ENCODE measurements around the gene TMOD4.
"Not testable (repeated sequence)": the region's sequence is repeated elsewhere in the genome, so short reads cannot be mapped to it uniquely, and the experiment has no call there.

TMOD4 gene

DNA sequence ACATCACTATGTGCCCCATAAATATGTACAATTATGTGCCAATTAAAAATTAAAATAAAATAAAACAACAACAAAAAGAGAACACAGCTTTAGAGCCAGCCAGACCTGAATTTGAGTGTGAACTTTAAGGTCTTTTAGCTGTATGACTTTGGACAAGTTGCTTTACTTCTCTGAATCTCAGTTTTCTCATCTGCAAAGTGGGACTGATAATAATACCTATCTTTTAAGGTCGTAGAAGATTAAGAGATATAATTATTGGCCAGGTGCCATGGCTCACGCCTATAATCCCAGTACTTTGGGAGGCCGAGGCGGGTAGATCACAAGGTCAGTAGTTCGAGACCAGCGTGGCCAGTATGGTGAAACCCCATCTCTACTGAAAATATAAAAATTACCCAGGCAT lies 17.5 kb upstream of the TMOD4 start:
- peaks cover 2 to 5% of the 10 kb centered on the region in 2 donors for H3K36me3 Mint-ChIP-seq
- H3K27ac Mint-ChIP-seq, result no peak overlapping the region
- H3K9me3 Mint-ChIP-seq, result no peaks in the 10 kb centered on the region
- ATAC-seq (replicated peaks) (no peak), DNase-seq (no peak)
- peaks cover 15 to 27% of the 10 kb centered on the region in 2 donors for H3K4me1 Mint-ChIP-seq
- H3K4me3 Mint-ChIP-seq, result no peak overlapping the region
- peaks cover 0 to 3% of the 10 kb centered on the region in 2 donors for H3K27me3 Mint-ChIP-seq

DNA sequence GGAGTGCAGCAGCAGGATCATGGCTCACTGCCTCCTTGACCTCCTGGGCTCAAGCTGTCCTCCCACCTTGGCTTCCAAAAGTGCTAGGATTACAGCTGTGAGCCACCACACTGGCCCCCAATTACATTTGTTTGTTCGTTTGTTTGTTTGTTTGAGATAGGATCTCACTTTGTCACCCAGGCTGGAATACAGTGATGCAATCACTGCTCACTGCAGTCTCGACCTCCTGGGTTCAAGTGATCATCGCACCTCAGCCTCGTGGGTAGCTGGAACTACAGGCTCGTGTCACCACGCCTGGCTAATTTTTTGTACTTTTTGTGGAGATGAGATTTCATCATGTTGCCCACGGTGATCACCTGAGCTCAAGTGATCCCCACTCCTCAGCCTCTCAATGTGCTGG lies 16.3 kb upstream of the TMOD4 start:
- DNase-seq (no peak), ATAC-seq (replicated peaks) (no peak)
- peaks cover 2 to 4% of the 10 kb centered on the region in 2 donors for H3K36me3 Mint-ChIP-seq
- H3K4me3 Mint-ChIP-seq, result no peak overlapping the region
- H3K4me1 Mint-ChIP-seq, result peaks cover 16 to 28% of the 10 kb centered on the region in 2 donors
- H3K27ac Mint-ChIP-seq, result no peak overlapping the region
- H3K27me3 Mint-ChIP-seq, result peaks cover 0 to 3% of the 10 kb centered on the region in 2 donors
- H3K9me3 Mint-ChIP-seq, result no peaks in the 10 kb centered on the region

DNA sequence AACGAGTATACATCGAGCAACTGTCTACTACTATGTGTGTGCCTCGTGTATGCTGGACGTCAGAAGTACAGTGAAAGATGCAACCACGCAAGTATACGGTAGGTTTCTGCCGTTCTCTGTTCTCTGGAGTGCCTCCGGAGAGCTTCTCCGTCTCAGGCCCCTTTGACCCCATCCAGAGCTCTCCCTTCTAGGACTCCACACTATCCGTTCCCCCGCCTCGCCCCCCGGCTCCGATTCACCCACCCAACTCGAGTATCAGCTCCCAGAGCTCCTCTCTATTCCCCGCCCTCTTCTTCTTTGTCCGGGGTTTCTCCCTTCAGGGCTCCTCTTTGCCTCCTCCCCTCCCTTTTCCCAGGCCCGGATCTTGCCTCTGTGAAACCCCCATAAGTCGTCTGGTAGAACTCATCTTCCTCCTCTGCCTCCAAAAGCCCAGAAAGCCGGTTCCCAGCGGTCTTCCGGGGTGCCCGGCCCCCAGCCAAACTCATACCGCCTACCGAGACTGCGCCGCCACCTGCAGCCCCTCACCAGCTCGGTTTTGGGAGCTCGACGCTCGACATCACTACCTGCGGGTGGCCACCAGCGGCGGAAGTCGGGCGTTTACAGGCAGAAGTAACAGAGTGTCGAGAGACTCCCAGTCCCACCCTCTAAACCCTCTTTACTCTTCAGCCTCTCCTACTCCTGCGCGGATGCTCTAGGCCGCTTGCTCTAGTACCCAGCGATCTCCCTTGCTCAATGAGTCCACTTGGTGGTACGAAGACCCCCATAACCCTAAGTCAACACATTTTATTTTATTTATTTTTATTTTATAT lies 14.1 kb upstream of the TMOD4 start, which contains the start of gene VPS72:
Gene VPS72 (minus strand): TSS at position 561 of the 809 bp plus-strand sequence. CDS start 76 bp downstream, at position 485.
- ATAC-seq (replicated peaks) (peak; percentile 95 to 97), DNase-seq (peak; percentile 83)
- Mint-ChIP-seq H3K27me3 (peaks cover 0 to 3% of the 10 kb centered on the region in 2 donors), H3K9me3 (no peaks in the 10 kb centered on the region), H3K27ac (peak within 1 kb of the TSS; percentile 100), H3K36me3 (peaks cover 8 to 13% of the 10 kb centered on the region in 2 donors), H3K4me3 (peak within 1 kb of the TSS; percentile 90 to 100), H3K4me1 (peaks cover 16 to 22% of the 10 kb centered on the region in 2 donors)

DNA sequence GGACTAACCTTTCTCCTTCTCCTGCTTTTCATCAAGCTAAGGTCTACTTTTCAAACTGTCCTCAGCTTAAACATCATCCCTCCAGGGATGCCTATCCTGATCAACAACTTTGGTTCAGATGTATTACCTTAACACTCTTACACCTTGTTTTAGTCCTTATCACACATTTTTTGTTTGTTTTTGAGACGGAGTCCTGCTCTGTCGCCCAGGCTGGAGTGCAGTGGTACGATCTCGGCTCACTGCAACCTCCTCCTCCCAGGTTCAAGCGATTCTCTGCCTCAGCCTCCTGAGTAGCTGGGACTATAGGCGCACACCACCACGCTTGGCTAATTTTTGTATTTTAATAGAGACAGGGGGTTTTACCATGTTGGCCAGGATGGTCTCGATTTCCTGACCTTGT lies 12.9 kb upstream of the TMOD4 start:
- not testable (repeated sequence) for ATAC-seq (replicated peaks); DNase-seq; H3K27me3 Mint-ChIP-seq; H3K9me3 Mint-ChIP-seq
- H3K4me1 Mint-ChIP-seq, result peaks cover 16 to 22% of the 10 kb centered on the region in 2 donors
- peak overlapping the region; percentile 90 to 100 for H3K4me3 Mint-ChIP-seq
- H3K27ac Mint-ChIP-seq, result peak overlapping the region; percentile 100
- H3K36me3 Mint-ChIP-seq, result peaks cover 14 to 18% of the 10 kb centered on the region in 2 donors

DNA sequence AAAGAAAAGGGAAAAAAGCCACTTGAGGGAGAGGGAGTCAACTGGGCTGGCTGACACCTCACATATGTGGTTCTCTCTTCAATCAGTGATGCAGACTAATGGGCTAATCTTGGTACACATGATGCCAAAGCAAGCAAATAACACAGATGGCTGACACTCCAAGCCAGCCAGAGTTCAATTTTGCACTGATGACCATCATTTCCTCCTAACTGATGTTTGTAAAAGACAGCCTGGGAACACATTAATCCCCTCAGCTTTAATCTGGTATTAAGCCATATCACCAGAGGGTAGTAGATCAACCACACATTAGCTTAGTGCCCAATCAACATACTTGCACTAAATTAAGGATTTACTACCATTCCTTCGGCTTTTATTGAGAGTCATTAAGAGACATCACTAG lies 11.4 kb upstream of the TMOD4 start:
- no peak for ATAC-seq (replicated peaks)
- DNase-seq, result no peak
- Mint-ChIP-seq H3K4me1 (peaks cover 16 to 22% of the 10 kb centered on the region in 2 donors), H3K27ac (no peak overlapping the region), H3K36me3 (peaks cover 25 to 31% of the 10 kb centered on the region in 2 donors), H3K4me3 (no peak overlapping the region), H3K27me3 (peaks cover 0 to 3% of the 10 kb centered on the region in 2 donors), H3K9me3 (no peaks in the 10 kb centered on the region)

DNA sequence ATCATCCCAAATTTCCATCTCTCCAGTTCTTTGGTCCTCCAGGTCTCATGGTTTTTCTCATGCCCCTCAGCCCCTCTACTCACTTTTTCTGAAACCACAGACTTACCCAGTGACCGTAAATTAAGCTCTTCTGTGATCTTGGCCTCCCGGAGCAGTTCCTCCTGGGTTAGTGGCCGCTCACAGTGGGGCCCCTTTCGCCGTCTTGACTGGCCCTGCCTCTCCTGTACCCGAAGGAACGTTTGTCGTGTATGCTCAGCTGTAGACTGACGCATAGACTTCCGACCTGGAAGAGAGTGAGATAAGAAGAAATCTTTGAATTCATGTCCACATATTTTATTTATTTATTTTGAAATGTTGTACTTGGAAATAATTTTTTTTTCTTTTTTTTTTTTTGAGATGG lies 8.4 kb upstream of the TMOD4 start:
- ATAC-seq (replicated peaks) (no peak), DNase-seq (no peak)
- Mint-ChIP-seq H3K27me3 (no peaks in the 10 kb centered on the region), H3K4me3 (no peak overlapping the region), H3K27ac (no peak overlapping the region), H3K9me3 (no peaks in the 10 kb centered on the region), H3K4me1 (peaks cover 12 to 15% of the 10 kb centered on the region in 2 donors), H3K36me3 (peaks cover 44 to 52% of the 10 kb centered on the region in 2 donors)

DNA sequence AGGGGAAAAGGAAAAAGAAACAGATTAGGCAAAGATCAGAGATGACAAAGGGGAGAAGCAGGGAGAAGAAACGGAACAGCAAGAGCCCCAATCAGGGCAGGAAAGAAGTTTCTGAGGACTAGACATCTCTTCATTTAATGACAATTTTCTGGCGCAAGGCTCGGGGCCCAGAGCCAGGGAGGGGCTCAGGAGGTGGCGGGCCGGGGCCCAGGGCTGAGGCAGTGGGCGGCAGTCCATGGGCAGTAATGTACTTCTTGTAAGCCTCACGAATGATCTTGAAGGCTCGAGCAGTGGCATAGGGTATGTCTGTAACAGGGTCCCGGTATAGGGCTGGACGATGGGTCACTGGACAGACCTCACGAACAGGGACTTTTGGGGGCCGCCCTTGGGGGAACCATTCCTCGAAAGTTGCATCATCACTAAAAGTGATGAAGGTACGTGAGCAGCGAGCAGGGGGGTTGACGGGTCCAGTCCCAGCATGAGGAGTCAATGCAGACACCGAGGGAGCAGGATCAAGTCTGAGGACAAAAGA lies 799 bp upstream of the TMOD4 start:
- Mint-ChIP-seq H3K27me3 (no peaks in the 10 kb centered on the region), H3K9me3 (no peaks in the 10 kb centered on the region), H3K4me1 (peaks cover 0 to 12% of the 10 kb centered on the region in 2 donors), H3K4me3 (no peak overlapping the region), H3K27ac (peak overlapping the region; percentile 26), H3K36me3 (peaks cover 60 to 72% of the 10 kb centered on the region in 2 donors)
- ATAC-seq (replicated peaks) (no peak), DNase-seq (no peak)

DNA sequence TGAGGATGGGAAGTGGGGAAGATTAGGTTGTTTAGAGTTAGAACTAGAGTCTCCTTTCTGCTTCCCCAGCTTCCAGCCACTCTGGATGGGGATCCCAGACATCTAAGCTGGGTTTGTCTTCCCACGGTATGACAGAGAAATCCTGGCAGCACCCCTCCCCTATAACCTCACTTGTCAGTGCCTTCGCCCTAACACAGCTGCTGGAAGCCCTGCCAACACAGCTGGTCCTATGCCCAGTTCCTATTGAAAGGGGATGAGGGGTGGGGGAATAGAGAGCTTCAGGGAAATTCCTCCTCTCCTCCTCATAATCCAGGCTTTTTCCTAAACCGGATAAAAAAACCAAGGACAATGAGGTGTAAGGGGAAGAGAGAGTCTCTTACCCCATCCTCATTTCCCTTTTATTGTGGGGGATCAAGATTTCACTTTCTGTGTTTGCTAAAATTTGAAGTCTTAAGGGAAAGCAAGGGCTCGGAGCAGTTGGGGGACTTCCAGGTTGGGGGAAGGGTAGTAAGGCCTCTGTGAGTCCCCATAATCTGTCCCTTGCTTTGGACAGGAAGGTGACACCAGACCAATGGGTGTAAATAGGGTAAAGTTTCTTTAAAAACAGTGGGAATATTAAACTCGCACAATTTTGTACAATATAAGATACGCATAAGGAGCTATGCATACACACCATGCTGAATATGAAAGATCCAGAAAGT lies 590 bp downstream of the TMOD4 start:
- Mint-ChIP-seq H3K27me3 (no peaks in the 10 kb centered on the region), H3K36me3 (peaks cover 54 to 67% of the 10 kb centered on the region in 2 donors), H3K4me1 (peaks cover 0 to 12% of the 10 kb centered on the region in 2 donors), H3K27ac (no peak overlapping the region), H3K4me3 (no peak overlapping the region), H3K9me3 (no peaks in the 10 kb centered on the region)
- ATAC-seq (replicated peaks) (no peak), DNase-seq (no peak)

DNA sequence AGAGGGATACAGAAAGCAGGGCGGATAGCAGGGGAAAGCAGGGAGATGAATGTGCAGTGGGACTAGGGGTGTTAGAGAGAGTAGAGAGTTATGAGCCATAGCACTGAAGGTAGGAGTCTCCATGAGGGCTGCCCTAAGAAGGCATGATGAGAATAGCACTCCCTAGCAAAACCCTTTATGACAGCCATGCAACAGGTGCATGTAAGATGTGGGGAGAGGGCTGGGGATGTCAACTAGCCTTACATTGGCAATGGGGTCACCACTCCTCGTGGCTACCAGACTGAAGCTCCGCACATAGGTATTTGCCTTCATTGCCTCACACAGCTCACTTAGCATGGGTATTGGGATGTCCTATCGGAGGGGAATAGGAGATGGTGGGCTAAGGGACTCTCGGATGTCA lies 4.6 kb downstream of the TMOD4 start:
- no peak for ATAC-seq (replicated peaks)
- H3K36me3 Mint-ChIP-seq, result peaks cover 55 to 63% of the 10 kb centered on the region in 2 donors
- H3K4me1 Mint-ChIP-seq, result peaks cover 12 to 35% of the 10 kb centered on the region in 2 donors
- DNase-seq, result no peak
- no peaks in the 10 kb centered on the region for H3K27me3 Mint-ChIP-seq
- no peaks in the 10 kb centered on the region for H3K9me3 Mint-ChIP-seq
- no peak overlapping the region for H3K4me3 Mint-ChIP-seq
- H3K27ac Mint-ChIP-seq, result no peak overlapping the region

DNA sequence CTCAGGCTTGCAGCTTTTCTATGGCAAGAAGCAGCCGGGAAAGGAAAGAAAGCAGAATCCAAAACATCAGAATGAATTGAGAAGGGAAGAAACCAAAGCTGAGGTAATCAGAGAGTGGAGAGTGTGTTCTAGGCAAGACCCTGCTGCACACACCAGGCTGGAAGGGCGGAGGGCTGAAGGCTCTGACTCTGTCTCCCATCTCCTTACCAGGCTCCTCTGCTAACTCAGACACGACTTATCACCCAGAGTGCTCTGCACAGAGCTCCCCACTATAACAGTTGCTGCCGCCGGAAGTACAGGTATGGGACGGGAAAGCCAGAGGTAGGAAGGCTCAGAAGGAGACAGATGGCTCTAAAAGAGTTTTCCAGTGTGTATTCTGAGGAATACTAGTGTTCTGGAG lies 8.7 kb downstream of the TMOD4 start:
- no peak for DNase-seq
- Mint-ChIP-seq H3K27ac (peak overlapping the region; percentile 96), H3K9me3 (no peaks in the 10 kb centered on the region), H3K27me3 (no peaks in the 10 kb centered on the region), H3K36me3 (peaks cover 41 to 54% of the 10 kb centered on the region in 2 donors), H3K4me1 (peaks cover 26 to 54% of the 10 kb centered on the region in 2 donors), H3K4me3 (peak overlapping the region; percentile 92 to 94)
- no peak for ATAC-seq (replicated peaks)

DNA sequence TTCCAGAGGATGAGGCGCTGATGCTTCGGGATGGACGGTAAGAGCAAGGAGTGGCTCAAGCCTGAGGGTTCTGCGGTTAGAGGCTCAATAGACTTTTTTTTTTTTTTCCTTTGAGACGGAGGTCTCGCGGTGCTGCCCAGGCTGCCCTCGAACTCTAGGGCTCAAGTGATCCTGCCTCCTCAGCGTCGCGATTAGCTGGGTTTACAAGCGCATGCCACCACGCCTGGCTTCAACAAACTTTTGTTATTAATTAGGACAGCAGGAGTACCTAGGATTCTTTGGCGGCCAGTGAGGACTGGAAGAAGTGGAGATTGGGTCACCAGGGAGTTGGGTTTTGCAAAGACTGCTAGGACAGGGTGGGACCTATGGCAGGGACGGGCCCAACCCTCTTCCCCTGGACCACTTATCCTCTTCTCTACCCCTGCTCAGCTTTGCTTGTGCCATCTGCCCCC lies 9.2 kb downstream of the TMOD4 start:
- Mint-ChIP-seq H3K4me1 (peaks cover 26 to 56% of the 10 kb centered on the region in 2 donors), H3K4me3 (peak overlapping the region; percentile 92 to 94), H3K27me3 (no peaks in the 10 kb centered on the region), H3K36me3 (peaks cover 36 to 52% of the 10 kb centered on the region in 2 donors), H3K27ac (peak overlapping the region; percentile 96), H3K9me3 (no peaks in the 10 kb centered on the region)
- DNase-seq, result no peak
- ATAC-seq (replicated peaks), result peak; percentile 37 to 46

DNA sequence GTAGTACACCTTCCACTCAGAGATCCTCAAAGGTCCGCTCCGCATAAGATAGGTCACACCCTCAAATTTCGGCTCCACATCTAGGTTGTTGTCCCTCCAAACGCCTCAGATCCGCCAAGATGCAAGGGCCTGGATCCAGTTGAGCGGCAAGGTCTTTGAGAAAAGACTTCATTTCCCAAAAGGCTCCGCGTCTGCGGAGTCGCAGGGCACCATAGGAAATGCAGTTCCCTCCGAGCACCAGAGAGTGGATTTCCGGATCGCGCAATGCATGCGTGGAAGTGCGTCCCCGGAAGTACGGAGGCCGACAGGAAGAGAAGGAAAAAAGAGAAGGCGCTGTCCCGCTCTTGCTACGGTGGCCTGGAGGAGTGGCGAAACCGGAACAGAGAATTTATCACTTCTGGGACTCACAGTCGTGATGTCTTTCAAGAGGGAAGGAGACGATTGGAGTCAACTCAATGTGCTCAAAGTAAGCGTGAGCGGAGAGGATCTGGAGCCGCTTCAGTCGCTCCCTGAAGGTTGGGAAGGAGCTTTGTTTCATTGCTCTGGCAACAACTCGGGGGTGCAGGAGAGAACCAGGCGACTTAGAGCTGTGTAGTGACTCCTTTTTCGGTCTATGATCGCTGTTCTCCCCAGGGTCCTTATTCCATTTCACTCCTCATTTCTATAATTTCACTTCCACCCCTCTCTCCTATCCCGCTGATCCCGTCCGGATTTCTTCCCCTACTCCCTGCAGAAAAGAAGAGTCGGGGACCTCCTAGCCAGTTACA lies 9.9 kb downstream of the TMOD4 start, which contains the start of the genes LYSMD1 and SCNM1:
Gene LYSMD1 (minus strand): TSS at position 165 of the 767 bp plus-strand sequence. CDS start 644 bp downstream, outside the sequence.
Gene SCNM1 (plus strand): TSS at position 407 of the 767 bp plus-strand sequence. CDS start 9 bp downstream, at position 416.
- peak; percentile 97 for DNase-seq
- Mint-ChIP-seq H3K4me3 (peak within 1 kb of the TSS; percentile 92 to 94), H3K9me3 (no peaks in the 10 kb centered on the region), H3K36me3 (peaks cover 32 to 51% of the 10 kb centered on the region in 2 donors), H3K27me3 (no peaks in the 10 kb centered on the region), H3K4me1 (peaks cover 26 to 59% of the 10 kb centered on the region in 2 donors), H3K27ac (peak within 1 kb of the TSS; percentile 96)
- ATAC-seq (replicated peaks), result peak; percentile 94 to 95

DNA sequence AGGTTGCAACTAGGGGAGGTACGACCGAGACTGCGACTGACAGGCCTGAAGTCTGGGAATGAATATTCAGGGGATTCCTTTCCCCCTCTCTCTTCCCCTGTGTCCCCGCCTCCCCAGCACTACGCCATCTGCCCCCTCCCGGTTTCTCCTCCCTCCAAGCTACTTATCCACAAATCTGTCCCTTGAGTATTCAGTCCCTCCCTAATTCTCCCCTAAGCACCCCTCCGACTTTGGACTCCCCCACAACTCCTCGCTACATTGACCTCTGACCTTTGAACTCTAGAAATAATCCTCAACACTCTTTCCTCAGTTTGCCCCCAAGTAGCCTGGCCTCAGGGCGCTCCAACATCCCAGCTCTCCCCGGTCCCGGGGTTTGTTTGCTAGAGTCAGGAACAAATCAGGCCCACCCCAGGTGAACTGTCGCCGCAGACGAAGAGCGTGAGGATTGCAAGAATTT lies 10.5 kb downstream of the TMOD4 start:
- peaks cover 31 to 50% of the 10 kb centered on the region in 2 donors for H3K36me3 Mint-ChIP-seq
- peak in 1 of 2 donors; percentile 2 for ATAC-seq (replicated peaks)
- peaks cover 26 to 63% of the 10 kb centered on the region in 2 donors for H3K4me1 Mint-ChIP-seq
- H3K27me3 Mint-ChIP-seq, result no peaks in the 10 kb centered on the region
- no peaks in the 10 kb centered on the region for H3K9me3 Mint-ChIP-seq
- peak overlapping the region; percentile 96 for H3K27ac Mint-ChIP-seq
- no peak for DNase-seq
- peak overlapping the region; percentile 92 to 94 for H3K4me3 Mint-ChIP-seq

Data from stimulated activated naive B cell treated with anti-CD40 and anti-IgM and Interleukin-4, amounts not matched to agents 10 μg/mL and 1 μg/mL and 100 μg/mL, for 72 hours (primary cell).